OCI-M2 (cell line): ENCODE results near the gene PKP1.

Experiments
- DNase-seq: peaks from one replicate; lab custom pipeline; 2025; ENCODE audit not compliant: unreplicated experiment; lab: John Stamatoyannopoulos, UW

The PKP1 gene

GRCh38 chr1:201349092-201349491, 65.8 kb downstream of the PKP1 start:
- DNase-seq: no peak

GRCh38 chr1:201350361-201350725, 67.0 kb downstream of the PKP1 start:
- DNase-seq: no peak

- DNase-seq: no peak
These were observed 67.6 kb downstream of the PKP1 start for GRCh38 chr1:201350884-201351283.

GRCh38 chr1:201351617-201352016, 68.3 kb downstream of the PKP1 start:
- DNase-seq: no peak

GRCh38 chr1:201353186-201353940, 70.1 kb downstream of the PKP1 start:
- no peak for DNase-seq

GRCh38 chr1:201354151-201354900, 71.0 kb downstream of the PKP1 start:
- DNase-seq: no peak

- DNase-seq: no peak
These were observed 71.6 kb downstream of the PKP1 start for GRCh38 chr1:201354901-201355295.

GRCh38 chr1:201355471-201355870, 72.2 kb downstream of the PKP1 start:
- no peak for DNase-seq

- DNase-seq: no peak
These were observed 72.9 kb downstream of the PKP1 start for GRCh38 chr1:201356236-201356635.

- no peak for DNase-seq
These were observed 73.4 kb downstream of the PKP1 start for GRCh38 chr1:201356701-201357100.

- no peak for DNase-seq
These were observed 73.9 kb downstream of the PKP1 start for GRCh38 chr1:201357211-201357610.

GRCh38 chr1:201357636-201358348, 74.5 kb downstream of the PKP1 start:
- no peak for DNase-seq

- DNase-seq: no peak
These were observed 75.3 kb downstream of the PKP1 start for GRCh38 chr1:201358596-201358995.

GRCh38 chr1:201359031-201359872, 75.9 kb downstream of the PKP1 start:
- DNase-seq: no peak

GRCh38 chr1:201359873-201360210, 76.5 kb downstream of the PKP1 start:
- no peak for DNase-seq

GRCh38 chr1:201360486-201360885, 77.2 kb downstream of the PKP1 start:
- no peak for DNase-seq

GRCh38 chr1:201360901-201361651, 77.8 kb downstream of the PKP1 start:
- DNase-seq: no peak

- DNase-seq: no peak
These were observed 78.6 kb downstream of the PKP1 start for GRCh38 chr1:201361652-201362504.

- DNase-seq: no peak
These were observed 79.6 kb downstream of the PKP1 start for GRCh38 chr1:201362906-201363305.

- no peak for DNase-seq
These were observed 80.2 kb downstream of the PKP1 start for GRCh38 chr1:201363467-201363866.
